Vagina (tissue), 2 donors: ENCODE results near the gene ADAMTS2. TPM values are rescaled to one million over a fixed set of nuclear protein-coding genes. Genes with fewer than 3 reads are reported as not detected.

Experiments
- DNase-seq, 2 donors: peaks; one replicate each; pipeline ENCODE4 v3.0.0-alpha.2; 2017; ENCODE audit errors: extremely low spot score in 2 of 2
- H3K27ac ChIP-seq: fragments of 200-600 bp; sonication (generic); one replicate; pipeline ENCODE4 v1.5.1; 2019
- H3K27me3 ChIP-seq: fragments of 200-600 bp; sonication (generic); one replicate; pipeline ENCODE4 v1.5.1; 2019
- H3K36me3 ChIP-seq, 2 donors: fragments of 200-600 bp; sonication (generic); one replicate each; pipeline ENCODE4 v1.5.1; 2017 to 2019
- H3K4me1 ChIP-seq: fragments of 200-600 bp; sonication (generic); one replicate; pipeline ENCODE4 v1.5.1; 2019
- H3K4me3 ChIP-seq, 2 donors: fragments of 200-600 bp; sonication (generic); 1 replicate in 1 of 2; 2 replicates in 1 of 2; pipeline ENCODE4 v1.5.1; 2016 to 2019
- H3K9me3 ChIP-seq: fragments of 200-600 bp; sonication (generic); one replicate; pipeline ENCODE4 v1.5.1; 2019
- POLR2A ChIP-seq, 2 donors: fragments of 450-650 bp; IDR thresholded peaks; one replicate each; pipeline ENCODE4 v1.6.1; 2017; ENCODE audit warnings: antibody characterized with exemption in 2 of 2, mild to moderate bottlenecking in 2 of 2, moderate library complexity in 2 of 2
- POLR2AphosphoS5 ChIP-seq, 2 donors: sonication (generic); formaldehyde crosslinking; IDR thresholded peaks; one replicate each; pipeline ENCODE4 v1.9.0; 2017; ENCODE audit warnings: antibody characterized with exemption in 2 of 2, mild to moderate bottlenecking in 2 of 2, low read depth in 1 of 2; ENCODE audit not compliant: insufficient read depth in 1 of 2
- intact Hi-C: fragments of 100-400 bp; cut with DNase I; formaldehyde crosslinking; loops from one replicate; pipeline ENCODE4 v1.15.1; 2023
- total RNA-seq: library from RNA; depleted of rRNA; stranded (reverse); fragments of >200 nt; gene quantifications from one replicate; pipeline ENCODE4 v1.2.3, GENCODE V29; 2016
- TF ChIP-seq, protein P1 (sequence below), 3 experiments: fragments of 450-650 bp in 2 of 3; fragments of 200-600 bp in 1 of 3; sonication (generic) in 1 of 3; IDR thresholded peaks; one replicate each; pipeline ENCODE4 v1.5.1; 2017 to 2019; ENCODE audit warnings: antibody characterized with exemption in 3 of 3, mild to moderate bottlenecking in 2 of 3, moderate library complexity in 2 of 3

ADAMTS2 gene
- total RNA-seq, 1 donor from 2014 or later, result 17.4 TPM

DNA sequence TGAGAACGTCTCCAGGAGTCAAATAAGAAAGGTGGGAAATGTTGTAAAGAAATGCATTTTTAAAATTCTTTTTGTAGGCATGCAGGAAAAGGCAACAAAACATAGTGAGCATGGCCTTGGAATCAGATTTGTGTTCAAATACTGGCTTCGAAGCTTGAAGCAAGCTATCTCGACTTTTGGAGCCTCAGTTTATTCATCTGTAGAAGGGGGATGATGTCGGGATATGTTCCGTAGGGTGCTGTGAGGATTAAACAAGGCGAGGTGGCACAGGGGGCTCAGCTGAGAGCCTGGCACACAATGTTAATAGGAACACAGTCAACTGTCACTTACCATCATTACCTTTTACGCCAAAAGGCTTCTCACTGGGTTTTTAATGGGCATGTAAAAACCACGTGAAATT lies 4.8 kb downstream of the ADAMTS2 start:
- Histone ChIP-seq H3K27ac (no peak overlapping the region), H3K4me1 (peaks cover 46% of the 10 kb centered on the region), H3K9me3 (no peaks in the 10 kb centered on the region), H3K4me3 (no peak overlapping the region), H3K36me3 (no peaks in the 10 kb centered on the region), H3K27me3 (no peaks in the 10 kb centered on the region)
- intact Hi-C loops, result loop anchor here (5.0 kb wide), 2 partner anchors 68 to 173 kb away; no protein-coding TSS in a partner anchor
- no peak for DNase-seq
- TF ChIP-seq POLR2AphosphoS5 (IDR thresholded peaks at IDR 0.05; ENCODE audit: insufficient read depth in 1 of 2, low read depth in 1 of 2) (no peak), POLR2A (IDR thresholded peaks at IDR 0.05) (no peak)
- TF ChIP-seq, protein P1, sequence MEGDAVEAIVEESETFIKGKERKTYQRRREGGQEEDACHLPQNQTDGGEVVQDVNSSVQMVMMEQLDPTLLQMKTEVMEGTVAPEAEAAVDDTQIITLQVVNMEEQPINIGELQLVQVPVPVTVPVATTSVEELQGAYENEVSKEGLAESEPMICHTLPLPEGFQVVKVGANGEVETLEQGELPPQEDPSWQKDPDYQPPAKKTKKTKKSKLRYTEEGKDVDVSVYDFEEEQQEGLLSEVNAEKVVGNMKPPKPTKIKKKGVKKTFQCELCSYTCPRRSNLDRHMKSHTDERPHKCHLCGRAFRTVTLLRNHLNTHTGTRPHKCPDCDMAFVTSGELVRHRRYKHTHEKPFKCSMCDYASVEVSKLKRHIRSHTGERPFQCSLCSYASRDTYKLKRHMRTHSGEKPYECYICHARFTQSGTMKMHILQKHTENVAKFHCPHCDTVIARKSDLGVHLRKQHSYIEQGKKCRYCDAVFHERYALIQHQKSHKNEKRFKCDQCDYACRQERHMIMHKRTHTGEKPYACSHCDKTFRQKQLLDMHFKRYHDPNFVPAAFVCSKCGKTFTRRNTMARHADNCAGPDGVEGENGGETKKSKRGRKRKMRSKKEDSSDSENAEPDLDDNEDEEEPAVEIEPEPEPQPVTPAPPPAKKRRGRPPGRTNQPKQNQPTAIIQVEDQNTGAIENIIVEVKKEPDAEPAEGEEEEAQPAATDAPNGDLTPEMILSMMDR (IDR thresholded peaks at IDR 0.05), result no peak

DNA sequence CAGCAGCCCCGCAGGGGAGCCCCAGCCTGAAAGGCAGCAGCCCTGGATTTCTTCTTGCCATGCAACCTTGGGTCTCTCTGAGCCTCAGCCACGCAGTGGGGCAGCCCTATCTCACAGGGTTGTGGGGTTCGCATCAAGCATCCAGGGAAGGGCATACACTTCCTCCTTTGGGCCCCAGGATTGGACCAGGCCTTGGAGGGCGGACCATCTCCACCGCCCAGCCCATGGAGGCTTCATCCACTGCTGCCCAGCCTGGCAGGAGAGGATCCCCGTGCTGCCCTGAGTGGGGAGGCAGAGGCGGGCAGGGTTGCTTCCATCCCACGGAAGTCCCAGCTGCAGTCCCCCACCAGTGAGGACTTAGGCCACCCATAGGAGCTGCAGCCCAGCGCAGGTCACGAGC lies 5.3 kb downstream of the ADAMTS2 start:
- Histone ChIP-seq H3K4me1 (peaks cover 46% of the 10 kb centered on the region), H3K27ac (no peak overlapping the region), H3K36me3 (no peaks in the 10 kb centered on the region), H3K27me3 (no peaks in the 10 kb centered on the region), H3K4me3 (no peak overlapping the region), H3K9me3 (no peaks in the 10 kb centered on the region)
- no peak for DNase-seq
- TF ChIP-seq POLR2A (IDR thresholded peaks at IDR 0.05) (no peak), POLR2AphosphoS5 (IDR thresholded peaks at IDR 0.05; ENCODE audit: insufficient read depth in 1 of 2, low read depth in 1 of 2) (no peak)
- TF ChIP-seq, protein P1 (IDR thresholded peaks at IDR 0.05), result no peak
- intact Hi-C loops, result loop anchor here (5.0 kb wide), 2 partner anchors 68 to 173 kb away; no protein-coding TSS in a partner anchor

DNA sequence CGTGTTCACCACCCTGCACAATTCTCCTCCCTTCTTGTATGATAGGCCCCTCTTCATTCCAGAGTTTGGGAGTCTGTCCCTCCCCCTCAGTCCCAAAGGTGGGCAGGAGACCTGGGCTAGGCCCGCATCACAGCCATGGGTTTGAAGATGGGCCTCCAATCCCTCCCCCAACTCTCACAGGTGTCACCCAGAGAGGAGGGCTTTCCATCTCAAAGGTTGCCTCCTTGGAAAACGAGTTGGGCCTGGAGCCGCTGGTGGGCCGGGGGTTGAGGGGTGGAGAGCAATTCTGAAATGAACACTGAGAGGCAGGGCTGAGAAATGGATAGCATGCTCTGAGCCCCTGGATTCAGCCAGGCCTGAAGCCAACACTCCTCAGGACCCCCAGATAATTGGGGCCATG lies 6.2 kb downstream of the ADAMTS2 start:
- Histone ChIP-seq H3K9me3 (no peaks in the 10 kb centered on the region), H3K27ac (no peak overlapping the region), H3K4me3 (no peak overlapping the region), H3K4me1 (peaks cover 46% of the 10 kb centered on the region), H3K27me3 (no peaks in the 10 kb centered on the region), H3K36me3 (no peaks in the 10 kb centered on the region)
- intact Hi-C loops, result no loop called here
- TF ChIP-seq POLR2AphosphoS5 (IDR thresholded peaks at IDR 0.05; ENCODE audit: insufficient read depth in 1 of 2, low read depth in 1 of 2), result no peak
- TF ChIP-seq, protein P1 (IDR thresholded peaks at IDR 0.05), result no peak
- no peak for TF ChIP-seq POLR2A (IDR thresholded peaks at IDR 0.05)
- no peak for DNase-seq

DNA sequence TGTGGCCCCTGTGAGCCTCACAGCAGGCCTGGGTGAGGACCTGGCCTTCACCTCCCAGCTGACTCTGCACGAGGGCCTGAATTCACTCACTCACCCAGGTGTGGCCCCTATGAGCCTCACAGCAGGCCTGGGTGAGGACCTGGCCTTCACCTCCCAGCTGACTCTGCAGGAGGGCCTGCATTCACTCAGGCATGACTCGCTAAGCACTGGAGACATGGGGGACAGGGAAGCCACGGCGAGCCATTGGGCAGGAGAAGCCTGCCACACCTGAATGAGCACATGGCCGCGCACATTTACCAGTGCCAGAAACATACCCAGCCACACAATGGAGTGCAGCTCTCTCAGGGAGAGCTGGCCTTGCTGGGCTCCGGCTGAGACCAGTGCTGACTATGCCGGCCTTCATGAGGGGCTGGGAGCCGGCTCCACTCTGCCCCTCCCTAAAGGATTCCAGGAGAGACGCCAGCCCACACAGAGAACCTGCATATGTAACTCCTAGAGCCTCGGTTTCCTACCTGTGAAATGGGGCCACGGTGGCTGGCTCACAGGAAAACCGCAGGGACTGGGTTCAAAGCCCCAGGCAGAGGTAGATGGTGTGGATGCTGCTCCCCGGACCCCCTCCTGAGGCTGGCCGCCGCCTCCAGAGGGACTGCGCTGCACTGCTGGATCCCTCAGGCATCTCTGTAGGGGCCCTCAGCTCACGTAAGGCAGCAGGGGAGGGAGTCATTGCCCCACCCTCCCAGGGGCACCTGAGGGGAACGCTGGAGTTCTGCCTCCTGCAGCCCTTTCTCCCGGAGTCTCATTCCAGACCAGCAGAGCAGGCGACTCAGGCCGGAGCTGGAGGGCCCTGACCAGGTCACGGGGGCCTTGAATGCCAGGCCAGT lies 7.2 kb downstream of the ADAMTS2 start:
- peak overlapping the region; percentile 20 for H3K27ac ChIP-seq
- intact Hi-C loops, result no loop called here
- TF ChIP-seq, protein P1 (IDR thresholded peaks at IDR 0.05), result no peak
- no peak for TF ChIP-seq POLR2A (IDR thresholded peaks at IDR 0.05)
- no peak for TF ChIP-seq POLR2AphosphoS5 (IDR thresholded peaks at IDR 0.05; ENCODE audit: insufficient read depth in 1 of 2, low read depth in 1 of 2)
- H3K9me3 ChIP-seq, result no peaks in the 10 kb centered on the region
- no peak overlapping the region for H3K4me3 ChIP-seq
- no peaks in the 10 kb centered on the region for H3K27me3 ChIP-seq
- H3K36me3 ChIP-seq, result no peaks in the 10 kb centered on the region
- H3K4me1 ChIP-seq, result peaks cover 40% of the 10 kb centered on the region
- no peak for DNase-seq
